ENCODE data around the gene EVA1A. TPM values are rescaled to one million over a fixed set of nuclear protein-coding genes. Genes with fewer than 3 reads are reported as not detected.

The EVA1A gene
- total RNA-seq, 1 experiment from 2014 or later = 0.68 TPM

GRCh38 chr2:75495862-75496261 lies 64.9 kb downstream of the EVA1A start:
- H3K27me3 Mint-ChIP-seq (ENCODE audit: low read depth) = no peaks in the 10 kb centered on the region
- Histone ChIP-seq H2BK20ac (ENCODE audit: low read depth, low read length, poor library complexity, severe bottlenecking) (no peak overlapping the region), H4K91ac (ENCODE audit: insufficient read length, low read depth, low read length) (no peak overlapping the region), H2BK15ac (ENCODE audit: low read depth, low read length) (no peak overlapping the region), H2AK5ac (ENCODE audit: insufficient read length, low read length) (no peak overlapping the region), H4K20me1 (ENCODE audit: control insufficient read depth, insufficient read depth, insufficient read length) (no peaks in the 10 kb centered on the region), H3K23ac (ENCODE audit: insufficient read length, low read depth, low read length) (no peak overlapping the region), H2AFZ (ENCODE audit: low read length) (no peak overlapping the region), H3K23me2 (ENCODE audit: insufficient read length, low read depth, low read length, poor library complexity, severe bottlenecking) (peaks cover 3% of the 10 kb centered on the region), H4K5ac (ENCODE audit: insufficient read length, low read depth, low read length) (no peak overlapping the region), H3K9ac (ENCODE audit: extremely low read depth, insufficient read length, low read length) (no peak overlapping the region), H3K14ac (ENCODE audit: insufficient read depth, low read length) (no peak overlapping the region), H3K27me3 (ENCODE audit: insufficient read depth, low read length) (no peaks in the 10 kb centered on the region), H3K4me1 (ENCODE audit: insufficient read depth, low read length) (no peaks in the 10 kb centered on the region; the same call in 1 of the 2 replicates), H3K18ac (ENCODE audit: insufficient read length, low read depth, low read length) (no peak overlapping the region), H4K8ac (replicated peaks; ENCODE audit: insufficient read length, low read depth, low read length) (no peak overlapping the region), H3K9me3 (ENCODE audit: control insufficient read depth, low read depth, low read length) (no peaks in the 10 kb centered on the region), H2BK120ac (ENCODE audit: low read depth, low read length, poor library complexity, severe bottlenecking) (no peak overlapping the region), H2BK12ac (ENCODE audit: insufficient read length, low read depth, low read length) (no peak overlapping the region), H2BK5ac (ENCODE audit: insufficient read length, low read length) (no peak overlapping the region), H3K27ac (ENCODE audit: insufficient read length, low read depth, low read length) (no peak overlapping the region), H3K4me2 (ENCODE audit: insufficient read depth, insufficient read length, low read length) (no peak overlapping the region), H3K79me1 (ENCODE audit: insufficient read depth, low read depth, low read length, poor library complexity, severe bottlenecking) (no peaks in the 10 kb centered on the region), H3T11ph (ENCODE audit: low read length) (no peak overlapping the region), H3K56ac (ENCODE audit: insufficient read length, low read depth, low read length) (no peak overlapping the region), H3K79me2 (ENCODE audit: insufficient read depth, low read length) (no peaks in the 10 kb centered on the region), H3K4ac (ENCODE audit: low read depth, low read length) (no peak overlapping the region)
- H3K9me3 Mint-ChIP-seq = no peaks in the 10 kb centered on the region
- WGBS (ENCODE audit: extremely low coverage, insufficient read length, low lambda C conversion rate) = no CpG with 5 or more reads among the region's 2 CpGs
- no peak for DNase-seq
- TF ChIP-seq, protein P1, sequence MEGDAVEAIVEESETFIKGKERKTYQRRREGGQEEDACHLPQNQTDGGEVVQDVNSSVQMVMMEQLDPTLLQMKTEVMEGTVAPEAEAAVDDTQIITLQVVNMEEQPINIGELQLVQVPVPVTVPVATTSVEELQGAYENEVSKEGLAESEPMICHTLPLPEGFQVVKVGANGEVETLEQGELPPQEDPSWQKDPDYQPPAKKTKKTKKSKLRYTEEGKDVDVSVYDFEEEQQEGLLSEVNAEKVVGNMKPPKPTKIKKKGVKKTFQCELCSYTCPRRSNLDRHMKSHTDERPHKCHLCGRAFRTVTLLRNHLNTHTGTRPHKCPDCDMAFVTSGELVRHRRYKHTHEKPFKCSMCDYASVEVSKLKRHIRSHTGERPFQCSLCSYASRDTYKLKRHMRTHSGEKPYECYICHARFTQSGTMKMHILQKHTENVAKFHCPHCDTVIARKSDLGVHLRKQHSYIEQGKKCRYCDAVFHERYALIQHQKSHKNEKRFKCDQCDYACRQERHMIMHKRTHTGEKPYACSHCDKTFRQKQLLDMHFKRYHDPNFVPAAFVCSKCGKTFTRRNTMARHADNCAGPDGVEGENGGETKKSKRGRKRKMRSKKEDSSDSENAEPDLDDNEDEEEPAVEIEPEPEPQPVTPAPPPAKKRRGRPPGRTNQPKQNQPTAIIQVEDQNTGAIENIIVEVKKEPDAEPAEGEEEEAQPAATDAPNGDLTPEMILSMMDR (conservative IDR thresholded peaks at IDR 0.05) = no peak
- H3K36me3 Mint-ChIP-seq (ENCODE audit: insufficient read depth in 1 of 3, low read depth in 3 of 3) = no peaks in the 10 kb centered on the region; a peak in 1 of 7 replicates
- peaks cover 5% of the 10 kb centered on the region in 2 experiments; a peak in 3 of 4 replicates for H3K4me1 Mint-ChIP-seq
- H3K27ac Mint-ChIP-seq = no peak overlapping the region
- H3K4me3 Mint-ChIP-seq = no peak overlapping the region

Data from H9 (cell line).